IMR-90 (cell line): ENCODE results near the gene ALOX15. TPM values are rescaled to one million over a fixed set of nuclear protein-coding genes. Genes with fewer than 3 reads are reported as not detected.

ENCODE experiments used
- ATAC-seq: fragments of 200-7000 bp; cut with Tn5 transposase; 2 replicates; pipeline ENCODE4 v1.9.1; 2020; ENCODE audit warnings: low read depth, mild to moderate bottlenecking, moderate library complexity
- BruUV-seq: library from RNA; stranded (reverse); fragments of 400-500 nt; replicated peaks from 2 replicates; lab custom pipeline; 2021; lab: Mats Ljungman, UMichigan
- CTCF ChIA-PET: fragments of 300-600 bp; formaldehyde crosslinking; extraction: SDS; loops from one replicate; lab custom pipeline; 2021; ENCODE audit warnings: antibody characterized with exemption; lab: Yijun Ruan, JAX
- POLR2A ChIA-PET: fragments of 300-600 bp; sonication (Branson Sonifier 250); formaldehyde crosslinking; loops from one replicate; lab custom pipeline; 2022; ENCODE audit warnings: antibody characterized with exemption; ENCODE audit not compliant: unreplicated experiment; lab: Charles Lee
- DNase-seq: peaks from one replicate; pipeline ENCODE4 v3.0.0; 2013
- H2AFZ ChIP-seq: replicated peaks from 2 replicates; pipeline ENCODE3; 2013; ENCODE audit warnings: low read length, mild to moderate bottlenecking; ENCODE audit not compliant: poor library complexity
- H2AK5ac ChIP-seq: 2 replicates; pipeline ENCODE4 v1.6.1; 2013; ENCODE audit warnings: low read depth, low read length, inconsistent platforms
- H2AK9ac ChIP-seq: replicated peaks from 2 replicates; pipeline ENCODE3; 2013; ENCODE audit warnings: mild to moderate bottlenecking, low read depth, low read length, moderate library complexity; ENCODE audit not compliant: poor library complexity
- H2BK120ac ChIP-seq: 2 replicates; pipeline ENCODE4 v1.6.1; 2013; ENCODE audit warnings: low read depth, low read length, inconsistent platforms
- H2BK15ac ChIP-seq: 3 replicates; pipeline ENCODE4 v1.6.1; 2013; ENCODE audit warnings: low read depth, low read length, inconsistent platforms
- H2BK20ac ChIP-seq: 2 replicates; pipeline ENCODE4 v1.6.1; 2013; ENCODE audit warnings: low read depth, mild to moderate bottlenecking, inconsistent platforms, low read length, moderate library complexity
- H2BK5ac ChIP-seq: 2 replicates; pipeline ENCODE4 v1.6.1; 2013; ENCODE audit warnings: mild to moderate bottlenecking, low read depth, low read length, inconsistent platforms; ENCODE audit not compliant: poor library complexity, severe bottlenecking
- H3K14ac ChIP-seq: replicated peaks from 2 replicates; pipeline ENCODE4 v1.6.1; 2013; ENCODE audit warnings: low read depth, low read length, inconsistent platforms
- H3K18ac ChIP-seq: 2 replicates; pipeline ENCODE4 v1.6.1; 2013; ENCODE audit warnings: low read depth, low read length, control low read depth
- H3K23ac ChIP-seq: 2 replicates; pipeline ENCODE4 v1.6.1; 2013; ENCODE audit warnings: low read depth, low read length, inconsistent platforms
- H3K27ac ChIP-seq: 2 replicates; pipeline ENCODE4 v1.5.1; 2013; ENCODE audit warnings: mild to moderate bottlenecking, control low read depth, low read length; ENCODE audit not compliant: insufficient read depth
- H3K27me3 ChIP-seq: 2 replicates; pipeline ENCODE4 v1.6.1; 2013; ENCODE audit warnings: low read length; ENCODE audit not compliant: control insufficient read depth, insufficient read depth
- H3K36me3 ChIP-seq: 2 replicates; pipeline ENCODE4 v1.6.1; 2013; ENCODE audit warnings: low read length, mixed read lengths; ENCODE audit not compliant: control insufficient read depth, insufficient read depth
- H3K4ac ChIP-seq: 2 replicates; pipeline ENCODE4 v1.6.1; 2013; ENCODE audit warnings: low read depth, low read length, inconsistent platforms
- H3K4me1 ChIP-seq: 2 replicates; pipeline ENCODE4 v1.6.1; 2013; ENCODE audit warnings: low read length, mixed read lengths; ENCODE audit not compliant: control insufficient read depth, insufficient read depth
- H3K4me2 ChIP-seq: 2 replicates; pipeline ENCODE4 v1.6.1; 2013; ENCODE audit warnings: low read depth, mild to moderate bottlenecking, control low read depth, low read length, moderate library complexity
- H3K4me3 ChIP-seq: 2 replicates; pipeline ENCODE4 v1.5.1; 2013; ENCODE audit warnings: low read depth, mild to moderate bottlenecking, control low read depth, low read length, moderate library complexity; ENCODE audit not compliant: insufficient read depth
- H3K56ac ChIP-seq: 2 replicates; pipeline ENCODE4 v1.6.1; 2013; ENCODE audit warnings: low read length, inconsistent platforms; ENCODE audit not compliant: insufficient read depth; ENCODE audit errors: extremely low read depth
- H3K79me1 ChIP-seq, 2 experiments: 2 replicates each; pipeline ENCODE4 v1.6.1; 2013; ENCODE audit warnings: low read length in 2 of 2, inconsistent platforms in 1 of 2, low read depth in 1 of 2
- H3K9ac ChIP-seq: 2 replicates; pipeline ENCODE4 v1.6.1; 2013; ENCODE audit warnings: low read depth, low read length, control low read depth
- H3K9me1 ChIP-seq: 2 replicates; pipeline ENCODE4 v1.6.1; 2013; ENCODE audit warnings: low read length, inconsistent platforms; ENCODE audit not compliant: insufficient read depth
- H3K9me3 ChIP-seq: 2 replicates; pipeline ENCODE4 v1.6.1; 2013; ENCODE audit warnings: low read length; ENCODE audit not compliant: control insufficient read depth, insufficient read depth
- H4K20me1 ChIP-seq: 2 replicates; pipeline ENCODE4 v1.6.1; 2013; ENCODE audit warnings: low read length, inconsistent platforms; ENCODE audit not compliant: insufficient read depth
- H4K5ac ChIP-seq: 2 replicates; pipeline ENCODE4 v1.6.1; 2013; ENCODE audit warnings: mild to moderate bottlenecking, low read depth, low read length, control low read depth
- H4K8ac ChIP-seq, 2 experiments: 2 replicates each; pipeline ENCODE4 v1.6.1; 2013; ENCODE audit warnings: low read depth in 2 of 2, low read length in 2 of 2, control low read depth in 1 of 2, inconsistent platforms in 1 of 2
- H4K91ac ChIP-seq: 2 replicates; pipeline ENCODE4 v1.6.1; 2013; ENCODE audit warnings: low read depth, low read length, inconsistent platforms; ENCODE audit not compliant: insufficient read depth
- RCOR1 ChIP-seq: IDR thresholded peaks from 2 replicates; pipeline ENCODE4 v1.6.1; 2012; ENCODE audit warnings: mild to moderate bottlenecking, low read length, improper control_type of control experiment; ENCODE audit not compliant: insufficient replicate concordance
- WGBS, 2 experiments: methylation state at CpG; one replicate each; pipeline versions ENCODE4 v1.1.5 to v1.1.7; 2013; ENCODE audit warnings: missing lambda C conversion rate in 2 of 2; ENCODE audit not compliant: insufficient read length in 1 of 2; ENCODE audit errors: extremely low coverage in 2 of 2; 5-methylcytosine and 5-hydroxymethylcytosine counted together
- dilution Hi-C: fragments of 300-500 bp; cut with HindIII; formaldehyde crosslinking; loops from one replicate; pipeline ENCODE4 v1.14.3; 2018; ENCODE audit warnings: low sequenced_read_pairs; ENCODE audit not compliant: unreplicated experiment
- in situ Hi-C: fragments of 300-500 bp; cut with MboI; formaldehyde crosslinking; loops from 3 replicates; pipeline ENCODE4 v1.14.3; 2019; ENCODE audit warnings: low sequenced_read_pairs, inconsistent platforms, mixed read lengths
- intact Hi-C: fragments of 100-400 bp; cut with micrococcal nuclease; formaldehyde crosslinking; loops from 2 replicates; pipeline ENCODE4 v1.10.0; 2022
- polyA plus RNA-seq, 3 experiments: library from polyadenylated mRNA; depleted of rRNA; stranded (reverse); fragments of >200 nt; gene quantifications; 2 replicates each; pipeline ENCODE4 v1.2.3, GENCODE V29; 2012; ENCODE audit warnings: low replicate concordance in 1 of 3
- total RNA-seq: library from RNA; depleted of rRNA; stranded (reverse); fragments of >200 nt; gene quantifications from 2 replicates; pipeline ENCODE4 v1.2.3, GENCODE V29; 2012

ALOX15 gene
- total and polyA plus RNA-seq, 2 of the 4 experiments (the other 2 are of a cell fraction): not detected

GRCh38 chr17:4586043-4586442 is 55.4 kb downstream of the ALOX15 start:
- no peak overlapping the region for H2AK5ac ChIP-seq
- H4K5ac ChIP-seq: no peak overlapping the region
- H3K4me2 ChIP-seq: no peak overlapping the region
- no peak for ATAC-seq
- H3K27ac ChIP-seq: no peak overlapping the region
- 84% methylated on average over 4 of the region's 9 CpGs; no CpG with 5 or more reads in 1 of the 2 experiments for WGBS, 2 experiments
- H3K18ac ChIP-seq: no peak overlapping the region
- no peak overlapping the region for H2BK15ac ChIP-seq
- peaks cover 86% of the 10 kb centered on the region for H3K27me3 ChIP-seq
- no peaks in the 10 kb centered on the region for H3K9me1 ChIP-seq
- H2AFZ ChIP-seq: no peak overlapping the region
- dilution Hi-C loops (no loop called here), intact Hi-C loops (no loop called here), in situ Hi-C loops (no loop called here)
- H3K9ac ChIP-seq: no peak overlapping the region
- H2AK9ac ChIP-seq: no peak overlapping the region
- no peak for TF ChIP-seq RCOR1
- H3K23ac ChIP-seq: no peak overlapping the region
- no peaks in the 10 kb centered on the region; the same call in 1 of the 2 replicates for H3K4me1 ChIP-seq
- no peaks in the 10 kb centered on the region for H3K9me3 ChIP-seq
- H4K20me1 ChIP-seq: no peaks in the 10 kb centered on the region
- POLR2A ChIA-PET: no interaction called here
- H3K79me1 ChIP-seq: no peaks in the 10 kb centered on the region
- CTCF ChIA-PET: no interaction called here
- no peak overlapping the region for H2BK120ac ChIP-seq
- no peak overlapping the region for H3K4me3 ChIP-seq
- H4K8ac ChIP-seq: no peak overlapping the region
- no peak overlapping the region for H3K4ac ChIP-seq
- no peak overlapping the region for H4K91ac ChIP-seq
- no peak overlapping the region for H3K14ac ChIP-seq
- no TSS peak for BruUV-seq
- no peak overlapping the region for H2BK20ac ChIP-seq
- no peak for DNase-seq
- H2BK5ac ChIP-seq: no peak overlapping the region
- no peaks in the 10 kb centered on the region for H3K36me3 ChIP-seq
- H3K56ac ChIP-seq: no peak overlapping the region
